ENCODE results near the gene ZNF408.
A peak's percentile ranks its signal among the peaks of the same experiment; 100 is the strongest.

ZNF408 gene

GRCh38 chr11:46676436-46677158 lies 24.2 kb upstream of the ZNF408 start:
- DNase-seq (ENCODE audit: low spot score) = no peak

- no peak for DNase-seq (ENCODE audit: low spot score)
Observed at GRCh38 chr11:46677169-46677568, 23.7 kb upstream of the ZNF408 start.

- no peak for DNase-seq (ENCODE audit: low spot score)
Observed at GRCh38 chr11:46677991-46678740, 22.7 kb upstream of the ZNF408 start.

- no peak for DNase-seq (ENCODE audit: low spot score)
Observed at GRCh38 chr11:46678741-46679130, 22.1 kb upstream of the ZNF408 start.

GRCh38 chr11:46679241-46680163 lies 21.3 kb upstream of the ZNF408 start:
- no peak for DNase-seq (ENCODE audit: low spot score)

- DNase-seq (ENCODE audit: low spot score) = no peak
Observed at GRCh38 chr11:46680164-46680760, 20.6 kb upstream of the ZNF408 start.

- DNase-seq (ENCODE audit: low spot score) = no peak
Observed at GRCh38 chr11:46680815-46681214, 20.0 kb upstream of the ZNF408 start.

- DNase-seq (ENCODE audit: low spot score) = no peak
Observed at GRCh38 chr11:46681814-46682213, 19.0 kb upstream of the ZNF408 start.

- DNase-seq (ENCODE audit: low spot score) = no peak
Observed at GRCh38 chr11:46682773-46683752, 17.8 kb upstream of the ZNF408 start.

GRCh38 chr11:46684367-46684766 lies 16.5 kb upstream of the ZNF408 start:
- DNase-seq (ENCODE audit: low spot score) = peak; percentile 28

GRCh38 chr11:46686886-46687795 lies 13.7 kb upstream of the ZNF408 start:
- DNase-seq (ENCODE audit: low spot score) = peak; percentile 21

- no peak for DNase-seq (ENCODE audit: low spot score)
Observed at GRCh38 chr11:46690702-46691101, 10.1 kb upstream of the ZNF408 start.

GRCh38 chr11:46692450-46692849 lies 8.4 kb upstream of the ZNF408 start:
- DNase-seq (ENCODE audit: low spot score) = no peak

- DNase-seq (ENCODE audit: low spot score) = no peak
Observed at GRCh38 chr11:46693597-46694012, 7.2 kb upstream of the ZNF408 start.

- DNase-seq (ENCODE audit: low spot score) = no peak
Observed at GRCh38 chr11:46694072-46694471, 6.8 kb upstream of the ZNF408 start.

- DNase-seq (ENCODE audit: low spot score) = no peak
Observed at GRCh38 chr11:46694607-46695006, 6.2 kb upstream of the ZNF408 start.

- DNase-seq (ENCODE audit: low spot score) = no peak
Observed at GRCh38 chr11:46695345-46696211, 5.3 kb upstream of the ZNF408 start.

GRCh38 chr11:46696212-46696558 lies 4.6 kb upstream of the ZNF408 start:
- DNase-seq (ENCODE audit: low spot score) = no peak

- no peak for DNase-seq (ENCODE audit: low spot score)
Observed at GRCh38 chr11:46697303-46697702, 3.5 kb upstream of the ZNF408 start.

Data from COLO829 (cell line).